Testis (tissue), 2 donors: ENCODE data around the gene ALS2CL.

Experiments used
- POLR2A ChIP-seq: fragments of 450-650 bp; IDR thresholded peaks from one replicate; pipeline ENCODE4 v1.6.1; 2017; ENCODE audit warnings: antibody characterized with exemption, mild to moderate bottlenecking, moderate library complexity
- TF ChIP-seq, protein P1 (sequence below), 3 experiments: fragments of 450-650 bp in 2 of 3; fragments of 200-600 bp in 1 of 3; sonication (generic) in 1 of 3; IDR thresholded peaks; one replicate each; pipeline ENCODE4 v1.5.1; 2016 to 2019; ENCODE audit warnings: antibody characterized with exemption in 3 of 3, mild to moderate bottlenecking in 2 of 3, moderate library complexity in 1 of 3

DNA sequence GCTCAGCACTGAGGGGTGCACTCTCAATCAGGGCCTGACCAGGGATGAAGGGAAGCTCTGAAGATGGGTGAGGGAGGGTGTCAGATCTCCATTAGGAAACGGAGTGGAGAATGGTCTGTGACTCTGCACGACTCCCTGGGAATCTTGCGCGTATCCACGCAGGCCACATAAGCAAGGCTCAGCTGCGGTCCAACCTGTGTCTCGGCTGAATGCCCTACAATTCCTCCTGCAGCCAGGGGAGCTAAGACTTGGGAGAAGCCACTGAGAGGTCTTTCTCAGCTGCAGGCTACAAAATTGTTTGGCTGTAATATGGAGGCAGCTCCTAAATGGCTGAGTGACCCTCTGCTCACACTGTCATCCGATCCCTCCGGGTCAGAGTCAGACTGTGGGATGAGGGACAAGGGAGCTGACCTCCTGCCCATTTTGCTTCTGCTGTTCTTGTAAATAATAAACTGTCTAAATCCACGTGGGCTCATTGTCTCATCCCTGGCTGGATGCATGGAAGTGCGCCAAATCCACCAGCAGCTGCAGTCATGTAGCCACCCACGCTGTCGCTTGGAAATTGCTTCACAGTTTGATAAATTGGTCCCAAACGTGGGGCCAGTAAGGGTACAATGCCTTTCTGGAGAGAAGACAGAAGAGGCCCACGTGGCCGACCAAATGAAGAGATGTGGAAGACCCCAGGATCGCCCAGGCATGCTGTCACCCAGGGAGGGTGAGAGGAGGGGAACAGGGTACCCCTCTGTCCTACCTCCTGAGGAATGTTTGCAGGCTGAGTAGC is 30.5 kb downstream of the ALS2CL start:
- no peak for TF ChIP-seq POLR2A
- TF ChIP-seq, protein P1, sequence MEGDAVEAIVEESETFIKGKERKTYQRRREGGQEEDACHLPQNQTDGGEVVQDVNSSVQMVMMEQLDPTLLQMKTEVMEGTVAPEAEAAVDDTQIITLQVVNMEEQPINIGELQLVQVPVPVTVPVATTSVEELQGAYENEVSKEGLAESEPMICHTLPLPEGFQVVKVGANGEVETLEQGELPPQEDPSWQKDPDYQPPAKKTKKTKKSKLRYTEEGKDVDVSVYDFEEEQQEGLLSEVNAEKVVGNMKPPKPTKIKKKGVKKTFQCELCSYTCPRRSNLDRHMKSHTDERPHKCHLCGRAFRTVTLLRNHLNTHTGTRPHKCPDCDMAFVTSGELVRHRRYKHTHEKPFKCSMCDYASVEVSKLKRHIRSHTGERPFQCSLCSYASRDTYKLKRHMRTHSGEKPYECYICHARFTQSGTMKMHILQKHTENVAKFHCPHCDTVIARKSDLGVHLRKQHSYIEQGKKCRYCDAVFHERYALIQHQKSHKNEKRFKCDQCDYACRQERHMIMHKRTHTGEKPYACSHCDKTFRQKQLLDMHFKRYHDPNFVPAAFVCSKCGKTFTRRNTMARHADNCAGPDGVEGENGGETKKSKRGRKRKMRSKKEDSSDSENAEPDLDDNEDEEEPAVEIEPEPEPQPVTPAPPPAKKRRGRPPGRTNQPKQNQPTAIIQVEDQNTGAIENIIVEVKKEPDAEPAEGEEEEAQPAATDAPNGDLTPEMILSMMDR (IDR thresholded peaks at IDR 0.05): no peak
